ENCODE data around the gene LRRC51.
"Not testable (repeated sequence)": the region's sequence is repeated elsewhere in the genome, so short reads cannot be mapped to it uniquely, and the experiment has no call there.

LRRC51 gene

GRCh38 chr11:72142543-72142942 lies 61.9 kb downstream of the LRRC51 start:
- DNase-seq, result not testable (repeated sequence)

GRCh38 chr11:72144807-72145565 lies 64.3 kb downstream of the LRRC51 start:
- DNase-seq, result no peak

Measured in activated effector memory CD4-positive, alpha-beta T cell treated with Interleukin-2 at 50 U/mL for 16 hours (primary cell).